Vagina (tissue), 2 donors: ENCODE data around the gene PTGFR.

Source experiments
- POLR2AphosphoS5 ChIP-seq, 2 donors: sonication (generic); formaldehyde crosslinking; IDR thresholded peaks; one replicate each; pipeline ENCODE4 v1.9.0; 2017; ENCODE audit warnings: antibody characterized with exemption in 2 of 2, mild to moderate bottlenecking in 2 of 2, low read depth in 1 of 2; ENCODE audit not compliant: insufficient read depth in 1 of 2
- TF ChIP-seq, protein P1 (sequence below), 3 experiments: fragments of 450-650 bp in 2 of 3; fragments of 200-600 bp in 1 of 3; sonication (generic) in 1 of 3; IDR thresholded peaks; one replicate each; pipeline ENCODE4 v1.5.1; 2017 to 2019; ENCODE audit warnings: antibody characterized with exemption in 3 of 3, mild to moderate bottlenecking in 2 of 3, moderate library complexity in 2 of 3

DNA sequence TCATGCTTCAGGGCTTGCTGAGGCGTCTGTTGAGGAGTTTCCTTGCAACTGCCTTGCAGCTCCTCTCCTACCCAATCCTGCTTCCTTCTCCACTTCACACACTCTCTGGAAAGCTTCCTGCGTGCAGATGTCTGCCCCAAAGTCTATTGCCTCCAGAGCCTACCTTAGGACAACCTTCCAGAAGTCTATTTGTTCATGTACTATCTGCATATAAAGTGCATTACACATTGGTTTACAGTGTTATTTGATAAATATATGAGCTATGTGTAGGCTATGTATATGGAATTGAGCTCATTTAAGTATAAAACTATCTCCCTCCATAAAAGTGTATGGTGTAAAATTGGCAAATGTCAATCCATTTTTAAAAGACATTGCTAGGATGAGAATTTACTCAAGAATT lies 9.8 kb downstream of the PTGFR start:
- TF ChIP-seq, protein P1, sequence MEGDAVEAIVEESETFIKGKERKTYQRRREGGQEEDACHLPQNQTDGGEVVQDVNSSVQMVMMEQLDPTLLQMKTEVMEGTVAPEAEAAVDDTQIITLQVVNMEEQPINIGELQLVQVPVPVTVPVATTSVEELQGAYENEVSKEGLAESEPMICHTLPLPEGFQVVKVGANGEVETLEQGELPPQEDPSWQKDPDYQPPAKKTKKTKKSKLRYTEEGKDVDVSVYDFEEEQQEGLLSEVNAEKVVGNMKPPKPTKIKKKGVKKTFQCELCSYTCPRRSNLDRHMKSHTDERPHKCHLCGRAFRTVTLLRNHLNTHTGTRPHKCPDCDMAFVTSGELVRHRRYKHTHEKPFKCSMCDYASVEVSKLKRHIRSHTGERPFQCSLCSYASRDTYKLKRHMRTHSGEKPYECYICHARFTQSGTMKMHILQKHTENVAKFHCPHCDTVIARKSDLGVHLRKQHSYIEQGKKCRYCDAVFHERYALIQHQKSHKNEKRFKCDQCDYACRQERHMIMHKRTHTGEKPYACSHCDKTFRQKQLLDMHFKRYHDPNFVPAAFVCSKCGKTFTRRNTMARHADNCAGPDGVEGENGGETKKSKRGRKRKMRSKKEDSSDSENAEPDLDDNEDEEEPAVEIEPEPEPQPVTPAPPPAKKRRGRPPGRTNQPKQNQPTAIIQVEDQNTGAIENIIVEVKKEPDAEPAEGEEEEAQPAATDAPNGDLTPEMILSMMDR (IDR thresholded peaks at IDR 0.05): no peak
- TF ChIP-seq POLR2AphosphoS5 (IDR thresholded peaks at IDR 0.05; ENCODE audit: insufficient read depth in 1 of 2, low read depth in 1 of 2): no peak
